Liver (tissue), 3 donors: ENCODE data around the gene SLC38A11.

ENCODE experiments used
- ATF3 ChIP-seq: IDR thresholded peaks from 2 replicates; pipeline ENCODE4 v1.6.1; 2016; ENCODE audit warnings: antibody characterized with exemption
- CTCF ChIP-seq: fragments of 150-350 bp; IDR thresholded peaks from 2 replicates; pipeline ENCODE4 v1.5.1; 2017; ENCODE audit warnings: improper control_type of control experiment, low read depth, low read length; ENCODE audit not compliant: missing input control
- FOXA1 ChIP-seq: IDR thresholded peaks from 2 replicates; pipeline ENCODE4 v1.6.1; 2016; ENCODE audit warnings: antibody characterized with exemption
- MAX ChIP-seq: IDR thresholded peaks from 2 replicates; pipeline ENCODE4 v1.6.1; 2016; ENCODE audit warnings: antibody characterized with exemption
- NR2F2 ChIP-seq: IDR thresholded peaks from 2 replicates; pipeline ENCODE4 v1.6.1; 2016; ENCODE audit warnings: antibody characterized with exemption
- RAD21 ChIP-seq, 2 donors: IDR thresholded peaks; 2 replicates each; pipeline ENCODE4 v1.6.1; 2016; ENCODE audit warnings: antibody characterized with exemption in 2 of 2, mild to moderate bottlenecking in 2 of 2
- REST ChIP-seq: IDR thresholded peaks from 2 replicates; pipeline ENCODE4 v1.6.1; 2016; ENCODE audit warnings: antibody characterized with exemption, mild to moderate bottlenecking
- RXRA ChIP-seq, 2 donors: IDR thresholded peaks; 2 replicates each; pipeline ENCODE4 v1.6.1; 2017 to 2018; ENCODE audit warnings: antibody characterized with exemption in 2 of 2, mild to moderate bottlenecking in 1 of 2
- TAF1 ChIP-seq: conservative IDR thresholded peaks from 2 replicates; pipeline ENCODE4 v1.6.1; 2016; ENCODE audit warnings: antibody characterized with exemption, mild to moderate bottlenecking
- YY1 ChIP-seq: IDR thresholded peaks from 2 replicates; pipeline ENCODE4 v1.6.1; 2016; ENCODE audit warnings: antibody characterized with exemption, mild to moderate bottlenecking
- donor health status: healthy.
- donor health status: healthy.

GRCh38 chr2:164922134-164922533 lies 33.2 kb downstream of the SLC38A11 start:
- TF ChIP-seq ATF3 = no peak
- no peak for TF ChIP-seq CTCF
- TF ChIP-seq TAF1 = no peak
- TF ChIP-seq REST = no peak
- TF ChIP-seq RAD21 (IDR thresholded peaks at IDR 0.05) = no peak
- no peak for TF ChIP-seq NR2F2
- TF ChIP-seq FOXA1 = no peak
- TF ChIP-seq RXRA (IDR thresholded peaks at IDR 0.05) = no peak
- no peak for TF ChIP-seq MAX
- no peak for TF ChIP-seq YY1
